HG03442 (cell line): ENCODE data around the gene CLSTN3.
A peak's percentile ranks its signal among the peaks of the same experiment; 100 is the strongest.

Experiments
- ATAC-seq: cut with Tn5 transposase; IDR thresholded peaks from one replicate; pipeline ENCODE4 v1.9.1; 2021; ENCODE audit warnings: mild to moderate bottlenecking, moderate library complexity; ENCODE audit not compliant: unreplicated experiment

The CLSTN3 gene

DNA sequence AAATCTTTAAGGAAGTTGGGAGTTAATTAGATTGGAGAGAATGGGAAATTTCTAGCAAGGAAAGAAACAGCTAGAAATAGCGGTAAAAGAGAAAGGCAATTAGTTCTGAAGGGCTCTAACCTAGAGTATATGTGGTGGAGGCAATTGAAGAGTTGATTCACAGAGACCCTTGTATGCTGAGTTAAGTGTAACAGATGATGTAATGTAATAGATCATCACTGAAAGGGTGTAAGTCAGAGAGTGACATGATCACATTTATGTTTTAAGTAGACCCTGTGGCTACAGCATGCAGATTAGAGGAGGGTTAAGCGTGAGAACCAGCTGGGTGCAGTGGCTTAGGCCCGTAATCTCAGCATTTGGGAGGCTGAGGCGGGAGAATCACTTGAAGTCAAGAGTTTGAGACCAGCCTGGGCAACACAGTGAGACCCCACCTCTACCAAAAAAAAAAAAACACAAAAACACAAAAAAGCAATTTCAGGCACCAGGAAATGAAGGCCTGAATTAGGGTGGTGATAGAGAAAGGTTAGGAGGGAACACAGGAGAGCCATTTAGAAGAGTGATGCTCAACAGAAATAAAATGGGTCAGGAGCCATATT lies 4.4 kb upstream of the CLSTN3 start:
- ATAC-seq: no peak

DNA sequence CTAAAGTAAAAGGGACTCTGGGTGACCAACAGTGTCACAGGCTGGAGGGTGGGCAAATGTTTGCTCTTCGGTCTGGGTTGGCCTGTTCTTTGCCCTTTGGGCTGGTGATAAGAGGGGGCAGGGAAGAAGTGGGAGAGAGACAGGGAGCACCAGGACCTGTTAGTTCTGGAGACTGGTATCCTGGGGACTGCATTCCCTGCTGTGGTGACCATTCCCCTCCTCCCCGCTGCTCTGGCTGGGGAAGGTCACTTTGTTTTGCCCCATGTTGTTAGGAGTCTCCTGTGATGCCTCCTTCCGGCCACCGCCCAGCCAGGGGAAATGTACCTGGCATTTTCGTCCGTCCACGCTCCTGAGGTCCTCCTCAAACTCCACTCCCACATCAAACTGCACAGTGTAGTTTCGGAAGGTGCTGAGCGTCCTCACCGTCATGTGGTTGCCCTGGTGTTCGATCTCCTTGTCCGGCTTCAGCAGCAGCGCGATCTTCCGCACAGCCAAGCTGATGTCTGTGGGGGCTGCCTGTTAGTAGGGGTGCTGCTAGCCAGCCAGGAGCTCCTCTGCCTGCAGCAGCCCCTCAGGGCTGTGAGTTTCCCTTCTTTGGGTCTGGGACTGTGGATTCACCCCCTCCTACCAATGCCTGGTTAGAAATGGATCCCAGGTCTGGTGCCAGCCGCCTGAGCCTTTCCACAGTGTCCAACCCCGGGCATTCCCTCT lies 2.1 kb upstream of the CLSTN3 start:
- no peak for ATAC-seq

DNA sequence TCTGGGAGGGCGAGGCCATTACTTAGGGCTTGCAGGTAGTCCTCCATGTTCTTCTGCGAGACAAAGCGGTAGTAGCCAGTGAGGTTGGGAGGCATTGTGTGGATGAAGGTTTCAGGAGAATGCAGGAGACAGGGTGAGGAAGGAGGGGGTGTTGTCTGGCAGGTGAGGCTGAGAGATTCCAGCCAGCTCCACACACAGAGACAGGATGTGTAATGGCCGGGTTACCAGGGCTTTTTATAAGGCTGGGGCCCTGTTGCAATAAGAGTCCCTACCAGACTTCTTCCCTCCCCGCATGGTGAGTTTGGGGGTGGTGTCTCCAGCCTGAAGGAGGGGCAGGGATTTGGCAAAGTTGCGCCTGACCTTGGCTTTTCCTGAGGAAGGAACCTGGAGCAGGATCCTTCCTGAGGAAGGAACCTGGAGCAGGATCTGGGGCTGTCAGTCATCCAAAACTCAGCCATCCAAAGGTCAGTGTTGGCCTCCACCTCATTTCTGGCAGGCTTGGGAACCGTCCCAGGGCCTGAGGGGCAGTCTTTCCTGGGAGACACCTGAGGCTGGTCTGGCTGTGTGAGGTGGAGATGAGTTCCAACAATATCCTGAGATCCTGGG lies 1.4 kb upstream of the CLSTN3 start, which contains the start of gene RBP5:
Gene RBP5 (minus strand): TSS at position 209 of the 606 bp plus-strand sequence. CDS start 114 bp downstream, at position 95.
- ATAC-seq: no peak

DNA sequence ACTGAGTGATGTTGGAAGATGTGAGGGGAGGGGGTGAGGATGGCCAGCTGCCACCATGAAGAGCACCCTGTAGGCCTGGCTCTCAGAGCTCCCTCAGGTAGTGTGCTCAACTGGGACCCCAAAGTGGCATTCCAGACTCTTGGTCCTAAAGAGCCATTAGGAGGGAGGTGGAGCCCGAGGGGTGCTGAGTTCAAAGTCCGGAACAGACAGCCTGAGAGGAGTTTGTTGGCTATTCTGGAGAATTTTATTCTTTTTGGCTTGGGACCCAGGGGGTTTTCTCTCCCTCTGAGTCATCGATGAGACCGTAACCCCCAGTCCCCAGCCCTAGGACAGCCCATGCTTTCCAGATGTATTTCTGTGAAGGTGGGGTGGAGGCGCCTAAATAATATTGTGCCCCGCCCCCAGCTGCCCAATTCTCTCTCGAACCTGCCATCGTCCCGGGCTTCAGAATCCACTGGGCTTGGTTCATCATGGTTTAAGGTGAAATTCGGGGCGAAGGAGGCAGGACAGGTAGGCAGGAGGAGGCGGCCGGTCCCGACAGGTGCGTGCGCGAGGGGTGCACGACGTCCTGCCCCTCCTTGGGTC lies 792 bp upstream of the CLSTN3 start:
- ATAC-seq: peak; percentile 10

DNA sequence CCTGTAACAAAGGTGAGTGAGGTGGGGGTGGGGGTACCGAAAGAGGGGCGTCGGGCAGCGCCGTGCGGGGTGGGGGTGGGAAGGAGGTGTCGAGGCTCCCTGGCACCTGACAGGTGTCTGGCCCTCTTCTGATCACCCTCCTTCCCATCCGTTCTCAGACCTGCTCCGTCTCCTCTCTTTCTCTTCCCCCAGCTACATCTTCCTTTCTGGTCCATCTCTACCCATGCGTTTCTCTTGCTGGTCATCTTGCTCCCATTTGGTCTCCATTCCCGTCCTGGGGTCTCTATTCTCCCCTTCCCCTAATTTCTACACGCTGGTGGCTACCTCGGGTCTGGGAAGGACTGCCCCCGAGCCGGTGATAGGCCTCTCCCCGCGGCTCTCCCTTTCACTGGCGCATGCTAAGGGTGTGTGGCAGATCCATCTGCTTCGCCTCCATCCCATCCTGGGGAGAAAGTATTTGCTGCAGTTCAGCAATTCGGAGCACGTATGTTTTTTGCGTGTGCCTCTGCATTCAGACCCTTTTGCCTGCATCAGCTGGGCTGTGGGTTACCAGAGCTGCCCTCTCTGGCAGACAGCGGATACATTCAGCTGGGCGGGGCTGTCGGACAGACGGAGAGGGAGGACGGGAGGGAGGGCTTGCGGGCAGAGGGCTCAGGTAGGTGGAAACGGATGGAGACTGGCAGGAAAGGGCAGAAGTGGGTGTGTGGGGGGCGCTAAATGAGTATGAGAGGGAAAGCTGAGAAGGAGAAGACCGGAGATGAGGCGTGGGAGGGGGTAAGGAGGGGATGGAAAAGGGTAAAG lies 730 bp downstream of the CLSTN3 start:
- ATAC-seq: peak; percentile 34

DNA sequence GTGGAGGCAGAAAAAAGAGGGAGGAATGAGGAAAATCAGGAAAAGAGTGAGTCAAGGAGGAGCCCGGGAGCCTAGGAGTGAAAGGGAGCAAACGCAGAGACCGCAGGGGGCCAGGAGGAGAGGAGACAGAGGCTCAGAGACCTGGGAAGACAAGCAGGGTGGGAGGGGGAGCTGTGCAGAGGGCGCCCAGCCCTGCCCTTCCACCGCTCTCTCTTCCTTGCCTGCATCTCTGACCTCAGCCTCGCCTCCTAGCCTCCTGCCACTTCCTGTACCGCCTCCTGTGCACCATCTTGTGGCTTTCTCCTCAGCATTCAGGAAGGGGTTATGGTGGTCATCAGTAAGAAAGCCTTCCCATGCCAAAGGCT lies 1.3 kb downstream of the CLSTN3 start:
- ATAC-seq: no peak

DNA sequence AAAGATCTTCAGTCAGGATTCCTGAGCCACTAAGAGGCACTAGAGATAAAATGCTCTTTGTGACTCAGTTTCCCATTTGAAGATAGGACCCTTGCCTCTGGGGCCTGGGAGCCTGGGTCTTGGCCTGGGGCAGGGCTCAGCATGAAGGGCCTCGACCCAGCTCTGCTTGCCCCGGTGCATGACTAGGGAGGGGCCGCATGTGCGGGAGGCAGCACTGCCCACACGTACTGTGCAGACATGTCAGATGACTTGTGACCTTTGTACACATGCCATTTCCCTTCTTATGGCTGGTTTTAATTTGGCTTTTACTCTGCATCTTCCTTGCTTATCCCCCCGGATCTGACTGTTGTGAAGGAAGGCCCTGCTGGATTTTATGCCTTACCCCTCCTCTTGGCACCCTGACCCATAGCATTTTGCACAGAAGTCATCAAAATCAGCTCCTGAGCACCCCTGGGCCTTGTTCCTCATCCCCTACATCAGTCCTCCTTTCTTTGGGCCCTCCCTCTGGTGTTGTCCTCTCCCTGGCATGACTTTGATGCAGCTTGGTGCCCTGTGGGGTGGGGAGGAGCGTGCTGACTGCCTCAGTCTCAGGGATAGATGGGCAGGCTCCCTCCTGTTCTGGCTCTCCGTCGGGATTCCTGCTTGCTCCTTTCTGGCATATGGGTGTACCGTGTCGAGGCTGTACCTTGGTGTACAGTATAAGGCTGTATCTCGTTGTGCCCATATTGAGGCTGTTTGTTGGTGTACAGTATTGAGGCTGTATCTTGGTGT lies 4.4 kb downstream of the CLSTN3 start:
- ATAC-seq: no peak

DNA sequence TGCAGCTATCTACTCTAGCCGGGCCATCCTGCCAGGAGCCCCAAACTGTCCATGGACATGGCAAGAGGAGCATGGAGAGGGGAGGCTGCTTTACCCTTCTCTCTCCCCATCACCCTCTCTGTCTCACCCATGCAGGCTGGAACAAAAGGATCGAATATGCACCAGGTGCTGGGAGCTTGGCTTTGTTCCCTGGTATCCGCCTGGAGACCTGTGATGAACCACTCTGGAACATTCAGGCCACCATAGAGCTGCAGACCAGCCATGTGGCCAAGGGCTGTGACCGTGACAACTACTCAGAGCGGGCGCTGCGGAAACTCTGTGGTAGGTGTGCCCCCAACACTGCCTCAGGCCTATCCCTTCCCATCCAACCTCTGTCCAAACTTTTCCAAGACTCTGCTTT lies 5.9 kb downstream of the CLSTN3 start:
- ATAC-seq: no peak

DNA sequence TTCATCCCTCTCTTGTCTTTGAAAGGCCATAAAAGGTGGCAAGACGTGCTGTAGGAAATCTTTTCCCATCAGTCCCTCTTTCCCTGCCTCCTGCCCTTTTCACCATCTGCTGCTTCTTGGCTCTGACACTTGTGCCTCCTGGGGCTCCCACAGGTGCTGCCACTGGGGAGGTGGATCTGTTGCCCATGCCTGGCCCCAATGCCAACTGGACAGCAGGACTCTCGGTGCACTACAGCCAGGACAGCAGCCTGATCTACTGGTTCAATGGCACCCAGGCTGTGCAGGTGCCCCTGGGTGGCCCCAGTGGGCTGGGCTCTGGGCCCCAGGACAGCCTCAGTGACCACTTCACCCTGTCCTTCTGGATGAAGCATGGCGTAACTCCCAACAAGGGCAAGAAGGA lies 6.5 kb downstream of the CLSTN3 start:
- ATAC-seq: no peak

DNA sequence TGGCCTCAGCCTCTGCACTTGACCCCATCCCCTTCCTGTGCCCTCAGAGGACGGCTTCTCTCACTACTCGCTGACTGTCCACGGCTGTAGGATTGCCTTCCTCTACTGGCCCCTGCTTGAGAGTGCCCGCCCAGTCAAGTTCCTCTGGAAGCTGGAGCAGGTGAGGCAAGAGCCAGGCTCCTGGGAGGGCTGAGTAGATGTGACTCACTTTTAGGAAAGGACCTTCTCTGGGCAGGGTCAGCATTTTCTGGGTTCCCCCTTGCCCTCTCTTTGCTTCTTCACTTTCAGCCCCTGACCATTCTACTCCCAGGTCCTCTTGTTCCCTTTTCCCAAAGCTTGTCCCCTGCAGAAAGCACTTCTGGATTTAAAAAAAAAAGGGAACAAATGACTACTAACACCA lies 7.7 kb downstream of the CLSTN3 start:
- ATAC-seq: no peak

DNA sequence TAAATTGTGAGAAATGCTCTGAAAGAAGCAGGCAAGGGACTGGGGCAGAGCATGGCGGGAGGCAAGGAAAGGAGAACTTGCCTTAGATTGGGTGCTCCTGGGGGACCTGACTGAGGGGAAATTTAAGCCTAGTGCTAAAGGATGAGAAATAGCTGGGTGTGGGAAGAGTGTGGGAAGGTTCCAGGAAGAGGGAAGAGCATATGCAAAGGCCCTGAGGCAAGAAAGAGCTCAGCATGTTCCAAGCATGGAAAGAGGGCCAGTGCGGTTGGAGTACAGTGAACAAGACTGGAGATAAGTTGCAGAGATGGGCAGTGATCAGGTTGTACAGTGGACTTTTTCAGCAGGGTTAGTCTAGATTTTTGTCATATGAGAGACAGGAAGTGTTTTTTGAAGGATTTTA lies 9.0 kb downstream of the CLSTN3 start:
- no peak for ATAC-seq

DNA sequence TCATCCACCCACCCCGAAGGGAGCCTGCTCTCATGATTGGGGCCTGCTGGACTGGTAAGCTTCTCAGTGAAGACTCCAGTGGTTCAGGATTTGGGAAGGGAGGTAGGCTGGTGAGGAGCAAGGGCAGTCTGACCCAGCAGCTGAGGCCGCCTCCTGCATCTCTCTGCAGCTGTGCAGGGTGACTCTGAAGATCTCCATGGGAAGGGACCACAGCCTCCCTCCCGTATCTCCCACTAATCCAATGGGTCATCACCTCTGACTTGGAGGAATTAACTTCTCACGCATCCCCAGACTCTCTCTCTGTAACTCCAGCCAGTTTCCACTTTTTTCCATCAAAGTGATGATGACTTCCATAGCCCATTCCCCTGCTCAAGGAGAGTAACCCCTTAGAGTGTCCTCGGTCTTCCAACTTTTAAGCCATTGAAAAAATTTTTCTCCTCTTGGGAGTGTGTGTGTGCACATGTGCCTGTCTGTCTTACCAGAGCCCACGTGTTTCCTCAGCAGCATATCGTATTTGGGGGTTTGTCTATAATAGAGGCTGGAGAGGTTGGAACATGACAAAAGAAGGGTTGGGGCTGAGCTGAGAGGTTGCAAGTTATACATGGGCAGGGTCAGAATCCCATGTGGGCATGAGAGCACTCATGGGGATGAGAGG lies 11.3 kb downstream of the CLSTN3 start:
- ATAC-seq: no peak

DNA sequence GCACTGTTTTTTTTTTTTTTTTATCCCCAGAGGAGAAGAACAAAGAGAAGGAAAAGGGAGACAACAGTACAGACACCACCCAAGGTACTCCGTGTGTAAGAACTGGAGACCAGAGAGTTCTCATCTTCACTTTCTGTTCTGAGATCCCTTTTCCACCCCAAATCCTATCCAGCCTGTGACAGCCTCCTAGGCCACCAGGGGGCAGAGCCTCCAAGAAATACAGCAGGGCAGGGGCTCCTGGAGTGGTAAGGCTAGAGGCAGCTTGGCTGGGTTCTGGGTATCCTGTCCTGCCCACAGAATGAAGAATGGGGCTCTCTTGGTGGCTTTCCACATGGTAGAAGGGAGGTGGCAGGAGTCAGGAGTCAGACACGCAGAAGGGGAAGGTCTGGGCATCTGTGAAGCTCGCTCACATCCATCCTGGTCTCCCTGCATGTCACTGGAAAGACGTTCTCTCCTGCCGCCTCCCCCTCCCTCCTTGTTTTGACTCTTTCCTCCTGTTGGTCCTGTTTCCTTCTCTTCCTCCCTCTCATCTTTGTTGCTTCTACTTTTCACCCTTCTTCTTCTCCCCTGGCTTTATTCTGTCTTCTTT lies 12.0 kb downstream of the CLSTN3 start:
- no peak for ATAC-seq

DNA sequence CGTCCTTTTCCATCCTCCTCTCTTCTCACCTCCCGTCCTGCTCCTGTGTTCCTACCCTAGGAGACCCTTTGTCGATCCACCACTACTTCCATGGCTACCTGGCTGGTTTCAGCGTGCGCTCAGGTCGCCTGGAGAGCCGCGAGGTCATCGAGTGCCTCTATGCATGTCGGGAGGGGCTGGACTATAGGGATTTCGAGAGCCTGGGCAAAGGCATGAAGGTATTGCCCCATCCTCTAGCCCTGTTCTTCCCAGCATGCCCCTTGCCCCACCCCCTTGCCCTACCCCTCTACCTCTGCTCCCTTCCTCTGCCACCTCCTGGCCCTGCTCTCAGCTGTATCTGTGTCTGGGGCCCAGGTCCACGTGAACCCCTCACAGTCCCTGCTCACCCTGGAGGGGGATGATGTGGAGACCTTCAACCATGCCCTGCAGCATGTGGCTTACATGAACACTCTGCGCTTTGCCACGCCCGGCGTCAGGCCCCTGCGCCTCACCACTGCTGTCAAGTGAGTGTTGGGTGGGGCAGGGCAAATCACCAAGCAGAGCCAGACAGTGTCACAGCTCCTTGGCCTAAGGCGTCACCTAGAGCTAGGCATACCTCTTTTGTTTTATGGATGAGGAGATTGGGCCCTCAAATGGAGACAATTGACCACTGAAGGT lies 12.8 kb downstream of the CLSTN3 start:
- no peak for ATAC-seq

DNA sequence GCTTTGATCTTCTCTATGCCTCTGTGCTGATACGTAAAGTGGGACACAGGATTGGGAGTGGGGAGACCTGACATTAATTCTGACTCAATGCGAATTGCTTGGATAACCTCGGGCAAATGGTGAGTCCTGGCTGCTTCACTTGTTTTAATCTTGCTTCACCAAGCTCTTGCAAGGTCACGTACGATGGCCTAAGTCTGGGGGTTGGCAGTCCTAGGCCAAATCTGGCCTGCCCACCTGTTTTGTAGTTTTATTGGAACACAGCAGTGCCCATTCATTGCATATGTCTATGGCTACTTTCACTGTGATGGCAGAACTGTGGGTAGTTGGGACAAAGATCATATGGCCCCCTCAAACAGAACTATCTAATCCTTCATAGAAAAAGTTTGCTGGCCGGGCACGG lies 13.4 kb downstream of the CLSTN3 start:
- ATAC-seq: no peak

DNA sequence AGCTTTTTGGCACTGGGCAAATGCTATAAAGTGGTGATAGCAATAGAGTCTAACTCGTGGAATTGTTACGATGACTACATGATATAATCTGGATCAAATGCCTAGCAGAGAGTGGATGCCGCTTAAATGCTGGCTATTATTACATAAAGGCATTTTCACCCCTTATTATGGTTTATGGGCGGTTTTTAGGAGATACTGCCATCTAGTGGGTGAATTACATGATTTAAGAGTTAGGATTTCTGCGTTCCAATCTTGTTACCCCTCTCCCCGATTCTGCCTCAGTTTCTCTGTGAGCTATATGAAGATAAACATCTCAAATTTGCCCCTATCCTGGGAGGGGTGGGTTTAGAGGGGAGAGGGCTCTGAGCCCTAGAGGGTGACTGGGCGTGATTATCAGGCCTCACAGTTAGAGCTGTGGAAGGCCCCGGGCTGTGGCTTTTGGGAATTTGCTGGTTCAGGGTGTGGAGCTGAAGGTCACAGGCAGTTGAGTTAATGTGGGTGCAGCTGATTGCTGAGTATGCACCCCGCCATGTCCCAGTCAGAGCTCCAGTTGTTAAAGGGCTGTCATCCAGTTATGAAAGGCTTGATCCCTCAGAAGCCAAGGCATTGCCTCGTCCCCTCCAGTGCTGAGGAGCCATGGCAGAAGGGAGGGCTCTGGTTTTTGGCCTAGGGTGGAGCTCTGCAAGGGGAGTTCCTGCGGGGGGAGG lies 14.4 kb downstream of the CLSTN3 start:
- no peak for ATAC-seq

DNA sequence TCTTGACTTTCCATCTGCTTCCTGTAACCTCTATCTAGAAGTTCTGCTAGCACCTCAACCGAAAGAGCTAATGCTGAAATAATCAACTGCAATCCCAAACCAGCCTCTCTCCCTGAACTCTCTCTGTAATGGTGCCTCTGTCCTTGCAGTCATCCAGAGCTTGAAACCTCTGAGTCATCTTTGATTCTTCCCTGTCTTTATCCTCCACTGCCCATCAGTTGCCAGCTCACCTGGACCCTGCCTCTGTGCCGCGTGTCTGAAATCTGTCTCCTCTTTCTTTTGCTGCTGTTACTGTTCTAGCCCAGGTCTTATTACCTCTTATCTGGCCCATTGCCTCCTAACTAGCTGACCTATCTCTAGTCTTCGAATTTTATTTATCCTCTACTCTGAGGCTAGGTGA lies 15.5 kb downstream of the CLSTN3 start:
- ATAC-seq: no peak

DNA sequence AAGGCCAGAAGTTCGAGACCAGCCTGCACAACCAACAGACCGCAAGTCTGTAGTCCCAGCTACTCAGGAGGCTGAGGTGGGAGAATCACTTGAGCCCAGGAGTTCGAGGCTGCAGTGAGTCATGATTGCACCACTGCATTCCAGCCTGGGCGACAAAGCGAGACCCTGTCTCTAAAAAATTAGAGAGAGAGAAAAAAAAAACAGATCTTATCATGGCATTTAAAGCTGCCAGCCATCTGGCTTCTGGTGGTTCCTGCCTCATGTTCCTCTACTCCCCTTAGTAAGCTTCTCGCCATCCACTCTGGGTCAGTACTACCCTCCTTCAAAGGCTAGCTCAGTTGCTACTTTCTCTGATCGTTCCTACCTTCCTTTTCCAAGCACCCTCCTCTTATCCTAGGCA lies 16.1 kb downstream of the CLSTN3 start:
- no peak for ATAC-seq

DNA sequence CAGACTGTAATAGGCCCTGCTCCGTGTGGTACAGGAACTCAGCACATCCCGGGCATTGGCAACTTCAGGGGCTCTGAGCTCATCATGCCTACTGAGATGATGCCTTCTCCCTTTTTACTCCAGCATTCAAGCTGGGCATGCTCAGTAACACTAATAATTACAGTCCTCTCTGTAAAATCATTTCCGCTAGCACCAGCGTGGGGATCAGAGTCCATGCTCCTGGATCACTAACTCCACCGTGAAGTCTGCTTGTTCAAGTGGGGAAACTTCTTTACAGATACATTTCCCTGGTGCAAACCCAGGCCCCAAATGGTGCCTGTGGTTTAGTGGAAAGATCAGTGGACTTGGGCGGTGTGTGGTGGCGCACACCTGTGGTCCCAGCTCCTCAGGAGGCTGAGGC lies 16.7 kb downstream of the CLSTN3 start:
- no peak for ATAC-seq
